Vagina (tissue), 2 donors: ENCODE data around the gene DHRSX. TPM values are rescaled to one million over a fixed set of nuclear protein-coding genes. Genes with fewer than 3 reads are reported as not detected.
"Not testable (repeated sequence)": the region's sequence is repeated elsewhere in the genome, so short reads cannot be mapped to it uniquely, and the experiment has no call there.

Experiments used
- DNase-seq, 2 donors: peaks; one replicate each; pipeline ENCODE4 v3.0.0-alpha.2; 2017; ENCODE audit errors: extremely low spot score in 2 of 2
- H3K27ac ChIP-seq: fragments of 200-600 bp; sonication (generic); one replicate; pipeline ENCODE4 v1.5.1; 2019
- H3K27me3 ChIP-seq: fragments of 200-600 bp; sonication (generic); one replicate; pipeline ENCODE4 v1.5.1; 2019
- H3K36me3 ChIP-seq, 2 donors: fragments of 200-600 bp; sonication (generic); one replicate each; pipeline ENCODE4 v1.5.1; 2017 to 2019
- H3K4me1 ChIP-seq: fragments of 200-600 bp; sonication (generic); one replicate; pipeline ENCODE4 v1.5.1; 2019
- H3K4me3 ChIP-seq, 2 donors: fragments of 200-600 bp; sonication (generic); 1 replicate in 1 of 2; 2 replicates in 1 of 2; pipeline ENCODE4 v1.5.1; 2016 to 2019
- H3K9me3 ChIP-seq: fragments of 200-600 bp; sonication (generic); one replicate; pipeline ENCODE4 v1.5.1; 2019
- CTCF ChIP-seq, 3 experiments: fragments of 450-650 bp in 2 of 3; fragments of 200-600 bp in 1 of 3; sonication (generic) in 1 of 3; IDR thresholded peaks; one replicate each; pipeline ENCODE4 v1.5.1; 2017 to 2019; ENCODE audit warnings: antibody characterized with exemption in 3 of 3, mild to moderate bottlenecking in 2 of 3, moderate library complexity in 2 of 3
- POLR2A ChIP-seq, 2 donors: fragments of 450-650 bp; IDR thresholded peaks; one replicate each; pipeline ENCODE4 v1.6.1; 2017; ENCODE audit warnings: antibody characterized with exemption in 2 of 2, mild to moderate bottlenecking in 2 of 2, moderate library complexity in 2 of 2
- POLR2AphosphoS5 ChIP-seq, 2 donors: sonication (generic); formaldehyde crosslinking; IDR thresholded peaks; one replicate each; pipeline ENCODE4 v1.9.0; 2017; ENCODE audit warnings: antibody characterized with exemption in 2 of 2, mild to moderate bottlenecking in 2 of 2, low read depth in 1 of 2; ENCODE audit not compliant: insufficient read depth in 1 of 2
- intact Hi-C: fragments of 100-400 bp; cut with DNase I; formaldehyde crosslinking; loops from one replicate; pipeline ENCODE4 v1.15.1; 2023
- total RNA-seq: library from RNA; depleted of rRNA; stranded (reverse); fragments of >200 nt; gene quantifications from one replicate; pipeline ENCODE4 v1.2.3, GENCODE V29; 2016

Gene DHRSX
- total RNA-seq, 1 donor from 2014 or later, result 26.0 TPM

GRCh38 chrX:2314831-2315365 lies 185.9 kb downstream of the DHRSX start:
- Histone ChIP-seq H3K9me3 (no peaks in the 10 kb centered on the region), H3K4me3 (no peak overlapping the region), H3K27me3 (no peaks in the 10 kb centered on the region), H3K27ac (no peak overlapping the region), H3K36me3 (no peaks in the 10 kb centered on the region), H3K4me1 (no peaks in the 10 kb centered on the region)
- no peak for DNase-seq
- TF ChIP-seq CTCF (IDR thresholded peaks at IDR 0.05), result no peak
- intact Hi-C loops, result no loop called here

DNA sequence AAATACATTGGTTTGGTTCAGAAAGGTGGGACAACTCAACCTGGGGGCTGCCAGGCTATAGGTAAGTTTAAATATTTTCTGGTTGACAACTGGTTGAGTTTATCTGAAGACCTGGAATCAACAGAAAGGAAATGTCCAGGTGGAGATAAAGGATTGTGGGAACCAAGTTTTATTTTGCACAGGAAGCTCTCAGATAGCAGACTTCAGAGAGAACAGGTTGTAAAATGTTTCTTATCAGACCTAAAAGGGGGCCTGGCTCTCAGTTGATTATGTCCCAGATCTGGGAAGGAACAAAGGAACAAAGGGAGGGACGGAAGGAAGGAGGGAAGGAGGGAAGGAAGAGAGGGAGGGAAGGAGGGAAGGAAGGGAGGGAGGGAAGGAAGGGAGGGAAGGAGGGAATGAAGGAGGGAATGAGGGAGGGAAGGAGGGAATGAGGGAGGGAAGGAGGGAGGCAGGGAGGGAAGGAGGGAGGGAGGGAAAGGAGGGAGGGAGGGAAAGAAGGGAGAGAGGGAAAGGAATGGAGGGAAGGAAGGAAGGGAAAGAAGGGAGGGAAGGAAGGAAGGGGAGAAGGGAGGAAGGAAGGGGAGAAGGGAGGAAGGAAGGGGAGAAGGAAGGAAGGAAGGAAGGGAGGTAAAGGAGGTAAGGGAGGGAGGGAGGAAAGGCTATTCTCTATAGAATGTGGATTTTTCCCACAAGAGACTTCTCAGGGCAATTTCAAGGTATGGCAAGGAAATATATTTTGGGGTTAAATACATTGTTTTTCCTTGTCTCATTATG lies 186.7 kb downstream of the DHRSX start:
- TF ChIP-seq POLR2AphosphoS5 (IDR thresholded peaks at IDR 0.05; ENCODE audit: insufficient read depth in 1 of 2, low read depth in 1 of 2), result no peak
- no peaks in the 10 kb centered on the region for H3K36me3 ChIP-seq
- intact Hi-C loops, result no loop called here
- no peak for DNase-seq
- no peak overlapping the region for H3K4me3 ChIP-seq
- no peaks in the 10 kb centered on the region for H3K27me3 ChIP-seq
- no peaks in the 10 kb centered on the region for H3K9me3 ChIP-seq
- H3K27ac ChIP-seq, result no peak overlapping the region
- no peaks in the 10 kb centered on the region for H3K4me1 ChIP-seq

DNA sequence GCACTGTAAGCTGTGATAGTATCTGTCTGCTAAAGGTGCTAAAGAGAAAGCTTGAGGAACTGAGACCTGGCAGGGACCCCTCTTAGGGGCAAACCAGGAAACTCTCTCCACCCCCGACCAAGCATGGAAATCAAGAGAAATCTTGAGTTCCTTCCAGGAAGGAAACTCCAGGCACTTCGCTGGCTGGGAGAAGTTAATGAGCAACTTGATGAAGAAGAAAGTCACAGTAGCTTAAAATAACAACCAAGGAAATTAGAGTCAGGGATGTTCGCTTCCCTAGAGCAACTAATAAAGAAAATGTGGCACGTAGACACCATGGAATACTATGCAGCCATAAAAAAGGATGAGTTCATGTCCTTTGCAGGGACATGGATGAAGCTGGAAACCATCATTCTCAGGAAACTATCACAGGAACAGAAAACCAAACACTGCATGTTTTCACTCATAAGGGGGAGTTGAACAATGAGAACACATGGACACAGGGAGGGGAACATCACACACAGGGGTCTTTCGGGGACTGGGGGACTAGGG lies 188.7 kb downstream of the DHRSX start:
- H3K9me3 ChIP-seq, H3K4me3 ChIP-seq, H3K27me3 ChIP-seq, intact Hi-C loops, H3K27ac ChIP-seq, H3K36me3 ChIP-seq, DNase-seq, H3K4me1 ChIP-seq: not testable (repeated sequence)

GRCh38 chrX:2311501-2311900 lies 189.3 kb downstream of the DHRSX start:
- Histone ChIP-seq H3K4me1 (no peaks in the 10 kb centered on the region), H3K27ac (no peak overlapping the region), H3K9me3 (no peaks in the 10 kb centered on the region), H3K27me3 (no peaks in the 10 kb centered on the region), H3K36me3 (no peaks in the 10 kb centered on the region), H3K4me3 (no peak overlapping the region)
- no peak for DNase-seq
- intact Hi-C loops, result no loop called here
- TF ChIP-seq CTCF (IDR thresholded peaks at IDR 0.05) (no peak), POLR2A (IDR thresholded peaks at IDR 0.05) (no peak), POLR2AphosphoS5 (IDR thresholded peaks at IDR 0.05; ENCODE audit: insufficient read depth in 1 of 2, low read depth in 1 of 2) (no peak)

- intact Hi-C loops, result no loop called here
- H3K27me3 ChIP-seq, result no peaks in the 10 kb centered on the region
- no peak overlapping the region for H3K4me3 ChIP-seq
- DNase-seq, result no peak
- no peaks in the 10 kb centered on the region for H3K9me3 ChIP-seq
- no peak overlapping the region for H3K27ac ChIP-seq
- H3K4me1 ChIP-seq, result no peaks in the 10 kb centered on the region
- H3K36me3 ChIP-seq, result no peaks in the 10 kb centered on the region
- no peak for TF ChIP-seq POLR2A (IDR thresholded peaks at IDR 0.05)
- no peak for TF ChIP-seq CTCF (IDR thresholded peaks at IDR 0.05)
- TF ChIP-seq POLR2AphosphoS5 (IDR thresholded peaks at IDR 0.05; ENCODE audit: insufficient read depth in 1 of 2, low read depth in 1 of 2), result no peak
These were observed 198.9 kb downstream of the DHRSX start for GRCh38 chrX:2301901-2302300.

- Histone ChIP-seq H3K27ac (no peak overlapping the region), H3K9me3 (no peaks in the 10 kb centered on the region), H3K27me3 (no peaks in the 10 kb centered on the region), H3K4me3 (no peak overlapping the region), H3K4me1 (no peaks in the 10 kb centered on the region), H3K36me3 (no peaks in the 10 kb centered on the region)
- TF ChIP-seq POLR2A (IDR thresholded peaks at IDR 0.05) (no peak), POLR2AphosphoS5 (IDR thresholded peaks at IDR 0.05; ENCODE audit: insufficient read depth in 1 of 2, low read depth in 1 of 2) (no peak), CTCF (IDR thresholded peaks at IDR 0.05) (no peak)
- intact Hi-C loops, result no loop called here
- no peak for DNase-seq
These were observed 200.9 kb downstream of the DHRSX start for GRCh38 chrX:2299871-2300270.
